Adrenal gland (tissue), 12 donors: Measurements from ENCODE around the gene ESR2. TPM values are rescaled to one million over a fixed set of nuclear protein-coding genes. Genes with fewer than 3 reads are reported as not detected.

Source experiments
- DNase-seq, 7 donors: peaks; one replicate each; pipeline ENCODE4 v3.0.0-alpha.2; 2019 to 2020
- H3K27ac ChIP-seq, 5 donors: fragments of 200-600 bp; sonication (generic) in 4 of 5; 1 replicate in 3 of 5; 2 replicates in 2 of 5; pipeline versions ENCODE4 v1.5.1 to v1.8.0; 2016 to 2020; ENCODE audit warnings: mild to moderate bottlenecking in 1 of 5
- H3K27me3 ChIP-seq: fragments of 200-600 bp; 2 replicates; pipeline ENCODE4 v1.8.0; 2021
- H3K36me3 ChIP-seq, 2 donors: fragments of 200-600 bp; replicated peaks in 1 of 2; 1 replicate in 1 of 2; 2 replicates in 1 of 2; pipeline versions ENCODE4 v1.5.1 to v1.8.0; 2018 to 2022
- H3K4me1 ChIP-seq, 2 donors: fragments of 200-600 bp; replicated peaks in 1 of 2; 1 replicate in 1 of 2; 2 replicates in 1 of 2; pipeline versions ENCODE4 v1.5.1 to v1.8.0; 2018 to 2021
- H3K4me3 ChIP-seq, 4 donors: fragments of 200-600 bp; sonication (generic) in 3 of 4; one replicate each; pipeline ENCODE4 v1.5.1; 2016 to 2018
- H3K9me3 ChIP-seq, 3 donors: fragments of 200-600 bp; sonication (generic) in 1 of 3; replicated peaks in 1 of 3; 1 replicate in 2 of 3; 2 replicates in 1 of 3; pipeline versions ENCODE4 v1.5.1 to v1.8.0; 2016 to 2021
- POLR2A ChIP-seq, 2 donors: fragments of 450-650 bp; IDR thresholded peaks; one replicate each; pipeline ENCODE4 v1.6.1; 2017; ENCODE audit warnings: antibody characterized with exemption in 2 of 2, mild to moderate bottlenecking in 2 of 2, moderate library complexity in 1 of 2
- WGBS, 4 donors: extraction: QIAGEN DNeasy Blood & Tissue Kit in 2 of 4; methylation state at CpG; one replicate each; pipeline versions ENCODE4 v1.1.5 to v1.1.7; 2013 to 2017; 5-methylcytosine and 5-hydroxymethylcytosine counted together
- intact Hi-C, 2 donors: fragments of 100-400 bp; cut with DNase I; formaldehyde crosslinking; loops; one replicate each; pipeline versions ENCODE4 v1.14.1 to v1.15.0; 2022 to 2023
- polyA plus RNA-seq, 3 donors: library from polyadenylated mRNA; stranded (reverse); fragments of 200-250 nt in 2 of 3; fragments of 350-450 nt in 1 of 3; fragmentation: Illumina TruSeq in 1 of 3; extraction: RNeasy Lipid Tissue Mini Kit (QIAGEN cat#74804) in 1 of 3; gene quantifications; one replicate each; pipeline ENCODE4 v1.2.3, GENCODE V29; 2013 to 2014
- total RNA-seq, 9 donors: library from RNA; depleted of rRNA in 4 of 9; stranded (reverse); fragments of >200 nt in 4 of 9; fragments of 120-200 nt in 1 of 9; fragmentation: NEBNext Ultra II Directional in 1 of 9; extraction: Animal tissue kit (Norgen Biotek cat#: 25700) in 1 of 9; gene quantifications; one replicate each; pipeline versions ENCODE4 v1.1.0 to v1.2.4, GENCODE V29; 2013 to 2023
- TF ChIP-seq, protein P1 (sequence below), 6 experiments: fragments of 450-650 bp in 4 of 6; fragments of 200-600 bp in 2 of 6; sonication (generic) in 1 of 6; IDR thresholded peaks; 1 replicate in 5 of 6; 2 replicates in 1 of 6; pipeline versions ENCODE4 v1.5.1 to v1.8.0; 2016 to 2021; ENCODE audit warnings: antibody characterized with exemption in 6 of 6, mild to moderate bottlenecking in 2 of 6, moderate library complexity in 1 of 6
- donor health status: healthy with polysubstance abuse.
- donor health status: Bipolar disorder and iron deficiency.
- donor health status: DM: yes; HTN: yes; CAD: no.
- donor health status: DM: no; HTN: no; CAD: no.
- donor health status: DM: no; HTN: no; CAD: no.
- donor health status: DM: yes; HTN: yes; CAD: no.

Gene ESR2
- total and polyA plus RNA-seq, 12 donors = 3.0 to 36.0 (median 18.8) TPM

DNA sequence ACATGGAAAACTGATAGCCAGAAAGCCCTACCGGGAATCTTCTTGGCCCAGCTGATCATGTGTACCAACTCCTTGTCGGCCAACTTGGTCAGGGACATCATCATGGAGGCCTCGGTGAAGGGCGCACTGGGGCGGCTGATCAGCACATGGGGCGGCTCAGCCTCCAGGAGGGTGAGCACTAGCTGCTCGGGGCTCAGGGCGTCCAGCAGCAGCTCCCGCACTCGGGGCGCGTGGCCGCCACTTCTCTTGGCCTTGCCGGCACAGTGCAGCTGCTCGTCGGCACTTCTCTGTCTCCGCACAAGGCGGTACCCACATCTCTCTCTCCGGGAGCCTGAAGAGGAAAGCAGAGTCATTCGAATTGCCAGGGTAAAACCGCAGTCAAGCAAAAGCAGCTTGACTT lies 33.8 kb downstream of the ESR2 start:
- peaks cover 0 to 12% of the 10 kb centered on the region in 2 donors for H3K36me3 ChIP-seq
- H3K27me3 ChIP-seq = no peaks in the 10 kb centered on the region
- TF ChIP-seq POLR2A (IDR thresholded peaks at IDR 0.05) = no peak
- TF ChIP-seq, protein P1, sequence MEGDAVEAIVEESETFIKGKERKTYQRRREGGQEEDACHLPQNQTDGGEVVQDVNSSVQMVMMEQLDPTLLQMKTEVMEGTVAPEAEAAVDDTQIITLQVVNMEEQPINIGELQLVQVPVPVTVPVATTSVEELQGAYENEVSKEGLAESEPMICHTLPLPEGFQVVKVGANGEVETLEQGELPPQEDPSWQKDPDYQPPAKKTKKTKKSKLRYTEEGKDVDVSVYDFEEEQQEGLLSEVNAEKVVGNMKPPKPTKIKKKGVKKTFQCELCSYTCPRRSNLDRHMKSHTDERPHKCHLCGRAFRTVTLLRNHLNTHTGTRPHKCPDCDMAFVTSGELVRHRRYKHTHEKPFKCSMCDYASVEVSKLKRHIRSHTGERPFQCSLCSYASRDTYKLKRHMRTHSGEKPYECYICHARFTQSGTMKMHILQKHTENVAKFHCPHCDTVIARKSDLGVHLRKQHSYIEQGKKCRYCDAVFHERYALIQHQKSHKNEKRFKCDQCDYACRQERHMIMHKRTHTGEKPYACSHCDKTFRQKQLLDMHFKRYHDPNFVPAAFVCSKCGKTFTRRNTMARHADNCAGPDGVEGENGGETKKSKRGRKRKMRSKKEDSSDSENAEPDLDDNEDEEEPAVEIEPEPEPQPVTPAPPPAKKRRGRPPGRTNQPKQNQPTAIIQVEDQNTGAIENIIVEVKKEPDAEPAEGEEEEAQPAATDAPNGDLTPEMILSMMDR (IDR thresholded peaks at IDR 0.05) = no peak
- no peaks in the 10 kb centered on the region for H3K4me1 ChIP-seq
- H3K9me3 ChIP-seq = no peaks in the 10 kb centered on the region
- 94 to 97% (median 94%) methylated on average over 16 to 21 of the region's 21 CpGs for WGBS, 4 donors
- no peak for DNase-seq
- no peak overlapping the region for H3K4me3 ChIP-seq
- no peak overlapping the region for H3K27ac ChIP-seq
- intact Hi-C loops = no loop called here

DNA sequence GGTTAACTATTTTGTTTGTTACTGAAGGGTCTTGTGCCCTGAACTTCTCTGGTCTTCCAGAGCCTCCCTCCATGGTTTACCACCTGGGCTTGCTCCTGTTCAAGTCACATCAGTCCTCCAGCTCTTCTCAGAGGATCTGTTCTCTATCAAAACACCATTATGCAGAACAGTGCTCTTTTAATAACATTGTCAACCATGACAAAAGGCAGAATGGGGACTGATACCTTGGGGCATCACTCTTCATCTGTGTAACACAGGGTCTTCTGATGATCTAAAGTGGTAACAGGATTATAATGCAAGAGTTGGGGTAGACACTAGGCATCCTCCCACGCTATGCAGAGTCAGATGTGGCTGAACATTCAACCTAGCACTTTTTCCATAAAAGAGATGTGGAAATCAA lies 38.4 kb downstream of the ESR2 start:
- no peak overlapping the region for H3K4me3 ChIP-seq
- H3K9me3 ChIP-seq = no peaks in the 10 kb centered on the region
- intact Hi-C loops = no loop called here
- TF ChIP-seq POLR2A (IDR thresholded peaks at IDR 0.05) = no peak
- TF ChIP-seq, protein P1 (IDR thresholded peaks at IDR 0.05) = no peak
- no peak for DNase-seq
- H3K4me1 ChIP-seq = peaks cover 0 to 3% of the 10 kb centered on the region in 2 donors
- H3K27me3 ChIP-seq = no peaks in the 10 kb centered on the region
- WGBS, 4 donors = 88 to 100% (median 94%) methylated on average over 1 of the region's 1 CpG
- peaks cover 0 to 12% of the 10 kb centered on the region in 2 donors for H3K36me3 ChIP-seq
- H3K27ac ChIP-seq = no peak overlapping the region

DNA sequence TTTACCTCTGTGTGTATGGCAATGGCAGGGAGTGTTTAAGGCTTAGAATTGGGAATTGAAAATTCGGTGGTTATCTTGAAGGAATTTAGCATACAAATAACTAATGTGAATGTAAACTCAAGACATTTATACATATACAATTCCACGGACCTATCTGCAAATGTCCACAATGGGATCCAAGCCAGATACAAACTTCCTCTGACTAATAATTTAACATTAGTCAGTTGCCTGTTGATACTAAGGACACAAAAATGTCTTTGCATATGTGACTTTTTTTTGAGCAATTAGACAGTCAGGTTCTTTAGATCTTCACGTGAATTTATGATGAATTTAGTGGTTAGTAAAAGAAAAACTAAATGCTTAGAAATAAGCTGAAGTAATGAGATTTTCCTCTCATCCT lies 40.5 kb downstream of the ESR2 start:
- Histone ChIP-seq H3K27ac (no peak overlapping the region), H3K9me3 (no peaks in the 10 kb centered on the region)

DNA sequence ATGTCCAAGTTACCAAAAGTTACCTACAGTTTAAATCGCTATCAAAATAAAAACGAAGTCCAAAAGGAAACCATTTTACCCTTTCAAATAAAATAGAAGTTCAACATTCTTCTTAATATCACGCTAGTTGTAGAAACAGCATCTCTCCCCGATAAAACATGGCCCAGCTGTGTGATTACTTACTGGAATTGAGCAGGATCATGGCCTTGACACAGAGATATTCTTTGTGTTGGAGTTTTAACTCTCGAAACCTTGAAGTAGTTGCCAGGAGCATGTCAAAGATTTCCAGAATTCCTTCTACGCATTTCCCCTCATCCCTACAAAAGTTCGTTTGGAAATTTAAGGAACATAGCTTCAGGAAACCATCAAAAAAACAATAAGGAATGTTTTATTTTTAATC lies 44.8 kb downstream of the ESR2 start:
- peak overlapping the region; percentile 19 to 76 (median 67) for H3K27ac ChIP-seq
- no peaks in the 10 kb centered on the region for H3K27me3 ChIP-seq
- intact Hi-C loops = no loop called here
- 23 to 37% (median 29%) methylated on average over 7 of the region's 7 CpGs for WGBS, 4 donors
- no peaks in the 10 kb centered on the region for H3K9me3 ChIP-seq
- H3K4me1 ChIP-seq = peaks cover 20 to 47% of the 10 kb centered on the region in 2 donors
- no peak overlapping the region for H3K4me3 ChIP-seq
- H3K36me3 ChIP-seq = no peaks in the 10 kb centered on the region
- peak in 3 of 7 donors; percentile 56 to 68 (median 67) for DNase-seq
- TF ChIP-seq POLR2A (IDR thresholded peaks at IDR 0.05) = no peak
- TF ChIP-seq, protein P1 (IDR thresholded peaks at IDR 0.05) = no peak

More for the DNA sequence above, 40.5 kb downstream of the ESR2 start:
- Histone ChIP-seq H3K36me3 (peaks cover 0 to 4% of the 10 kb centered on the region in 2 donors), H3K4me3 (no peak overlapping the region), H3K27me3 (no peaks in the 10 kb centered on the region), H3K4me1 (peaks cover 13 to 24% of the 10 kb centered on the region in 2 donors)
- 54 to 62% (median 60%) methylated on average over 3 of the region's 3 CpGs for WGBS, 4 donors
- TF ChIP-seq POLR2A (IDR thresholded peaks at IDR 0.05) = no peak
- TF ChIP-seq, protein P1 (IDR thresholded peaks at IDR 0.05) = no peak
- no peak for DNase-seq
- intact Hi-C loops = no loop called here
